ENCODE results near the gene LAS1L. TPM values are rescaled to one million over a fixed set of nuclear protein-coding genes. Genes with fewer than 3 reads are reported as not detected.
"Not testable (repeated sequence)": the region's sequence is repeated elsewhere in the genome, so short reads cannot be mapped to it uniquely, and the experiment has no call there.

The LAS1L gene
- total RNA-seq, 1 donor from 2014 or later, result 46.8 TPM

DNA sequence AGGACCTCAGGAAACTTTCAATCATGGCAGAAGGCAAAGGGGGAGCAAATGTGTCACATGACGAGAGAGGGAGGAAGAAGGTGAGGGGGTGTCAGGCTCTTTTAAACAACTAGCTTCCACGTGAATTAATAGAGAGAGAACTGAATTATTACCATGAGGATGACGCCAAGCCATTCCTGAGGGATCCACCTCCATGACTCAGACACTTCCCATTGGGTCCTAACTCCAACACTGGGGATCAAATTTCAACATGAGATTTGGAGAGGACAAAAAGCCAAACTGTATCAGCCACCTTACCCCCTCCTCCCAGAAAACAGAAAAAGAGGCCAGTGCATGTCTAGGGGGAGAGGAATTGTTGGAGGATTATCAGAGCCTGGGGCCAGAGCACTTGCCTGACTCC lies 40.4 kb upstream of the LAS1L start:
- H3K9me3 Mint-ChIP-seq, result peaks cover 3% of the 10 kb centered on the region
- no peak for DNase-seq (ENCODE audit: low spot score in 2 of 2, unreplicated experiment in 2 of 2)
- peaks cover 2% of the 10 kb centered on the region for H3K4me1 Mint-ChIP-seq
- H3K27me3 Mint-ChIP-seq (ENCODE audit: low read depth), result peaks cover 2% of the 10 kb centered on the region
- H3K4me3 Mint-ChIP-seq, result no peak overlapping the region
- TF ChIP-seq, protein P1, sequence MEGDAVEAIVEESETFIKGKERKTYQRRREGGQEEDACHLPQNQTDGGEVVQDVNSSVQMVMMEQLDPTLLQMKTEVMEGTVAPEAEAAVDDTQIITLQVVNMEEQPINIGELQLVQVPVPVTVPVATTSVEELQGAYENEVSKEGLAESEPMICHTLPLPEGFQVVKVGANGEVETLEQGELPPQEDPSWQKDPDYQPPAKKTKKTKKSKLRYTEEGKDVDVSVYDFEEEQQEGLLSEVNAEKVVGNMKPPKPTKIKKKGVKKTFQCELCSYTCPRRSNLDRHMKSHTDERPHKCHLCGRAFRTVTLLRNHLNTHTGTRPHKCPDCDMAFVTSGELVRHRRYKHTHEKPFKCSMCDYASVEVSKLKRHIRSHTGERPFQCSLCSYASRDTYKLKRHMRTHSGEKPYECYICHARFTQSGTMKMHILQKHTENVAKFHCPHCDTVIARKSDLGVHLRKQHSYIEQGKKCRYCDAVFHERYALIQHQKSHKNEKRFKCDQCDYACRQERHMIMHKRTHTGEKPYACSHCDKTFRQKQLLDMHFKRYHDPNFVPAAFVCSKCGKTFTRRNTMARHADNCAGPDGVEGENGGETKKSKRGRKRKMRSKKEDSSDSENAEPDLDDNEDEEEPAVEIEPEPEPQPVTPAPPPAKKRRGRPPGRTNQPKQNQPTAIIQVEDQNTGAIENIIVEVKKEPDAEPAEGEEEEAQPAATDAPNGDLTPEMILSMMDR (IDR thresholded peaks at IDR 0.05; ENCODE audit: unreplicated experiment), result no peak
- H3K36me3 Mint-ChIP-seq, result no peaks in the 10 kb centered on the region
- no peak overlapping the region for H3K27ac Mint-ChIP-seq

DNA sequence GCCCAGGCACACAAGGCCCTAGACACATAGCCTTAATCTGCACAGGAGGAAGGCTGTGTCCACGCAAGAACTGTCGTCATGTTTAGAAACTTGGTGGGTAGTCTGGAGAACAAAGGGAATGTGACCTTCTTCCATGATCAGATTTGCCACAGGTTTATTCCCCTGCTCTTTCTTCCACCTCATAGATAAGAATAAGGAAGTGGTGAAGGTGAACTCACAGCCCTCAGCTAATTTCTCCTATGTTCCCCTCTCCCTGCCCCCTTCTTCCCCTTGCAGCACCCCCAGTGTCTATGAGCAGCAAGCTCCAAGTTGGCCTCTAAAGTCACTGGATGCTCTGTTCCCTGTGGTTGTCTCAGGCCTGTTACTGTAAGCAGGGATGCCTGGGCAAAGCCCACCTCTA lies 39.8 kb upstream of the LAS1L start:
- Mint-ChIP-seq H3K27ac (no peak overlapping the region), H3K9me3 (no peaks in the 10 kb centered on the region), H3K27me3 (ENCODE audit: low read depth) (no peaks in the 10 kb centered on the region), H3K4me1 (peaks cover 2% of the 10 kb centered on the region), H3K36me3 (no peaks in the 10 kb centered on the region), H3K4me3 (no peak overlapping the region)
- DNase-seq (ENCODE audit: low spot score in 2 of 2, unreplicated experiment in 2 of 2), result no peak
- TF ChIP-seq, protein P1 (IDR thresholded peaks at IDR 0.05; ENCODE audit: unreplicated experiment), result no peak

DNA sequence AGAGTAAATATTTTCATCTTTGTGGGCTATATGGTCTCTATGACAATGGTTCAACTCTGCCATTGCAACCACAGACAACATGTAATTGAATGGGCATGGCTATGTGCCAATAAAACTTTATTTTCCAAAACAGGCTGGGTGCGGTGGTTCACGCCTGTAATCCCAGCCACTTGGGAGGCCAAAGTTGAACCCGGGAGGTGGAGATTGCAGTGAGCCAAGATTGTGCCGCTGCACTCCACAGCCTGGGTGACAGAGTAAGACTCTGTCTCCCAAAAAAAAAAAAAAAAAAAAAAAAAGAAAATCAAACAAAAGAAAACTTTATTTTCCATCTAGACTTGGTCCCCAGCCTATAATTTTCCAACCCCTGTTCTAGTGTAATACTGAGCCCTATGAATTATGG lies 38.4 kb upstream of the LAS1L start:
- H3K9me3 Mint-ChIP-seq, result peaks cover 2% of the 10 kb centered on the region
- H3K4me1 Mint-ChIP-seq, result peaks cover 2% of the 10 kb centered on the region
- TF ChIP-seq, protein P1 (IDR thresholded peaks at IDR 0.05; ENCODE audit: unreplicated experiment), result no peak
- H3K27ac Mint-ChIP-seq, result no peak overlapping the region
- no peaks in the 10 kb centered on the region for H3K36me3 Mint-ChIP-seq
- no peak for DNase-seq (ENCODE audit: low spot score in 2 of 2, unreplicated experiment in 2 of 2)
- H3K4me3 Mint-ChIP-seq, result no peak overlapping the region
- no peaks in the 10 kb centered on the region for H3K27me3 Mint-ChIP-seq (ENCODE audit: low read depth)

DNA sequence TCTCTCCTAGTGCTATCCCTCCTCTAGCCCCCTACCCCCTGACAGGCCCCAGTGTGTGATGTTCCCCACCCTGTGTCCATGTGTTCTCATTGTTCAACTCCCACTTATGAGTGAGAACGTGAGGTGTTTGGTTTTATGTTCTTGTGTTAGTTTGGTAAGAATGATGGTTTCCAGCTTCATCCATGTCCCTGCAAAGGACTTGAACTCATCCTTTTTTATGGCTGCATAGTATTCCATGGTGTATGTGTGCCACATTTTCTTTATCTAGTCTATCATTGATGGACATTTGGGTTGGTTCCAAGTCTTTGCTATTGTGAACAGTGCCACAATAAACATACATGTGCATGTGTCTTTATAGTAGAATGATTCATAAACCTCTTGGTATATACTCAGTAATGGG lies 28.3 kb upstream of the LAS1L start:
- H3K4me3 Mint-ChIP-seq; DNase-seq (ENCODE audit: low spot score in 2 of 2, unreplicated experiment in 2 of 2); H3K27me3 Mint-ChIP-seq (ENCODE audit: low read depth); H3K4me1 Mint-ChIP-seq; H3K27ac Mint-ChIP-seq; H3K36me3 Mint-ChIP-seq: not testable (repeated sequence)
- peaks cover 40% of the 10 kb centered on the region for H3K9me3 Mint-ChIP-seq

DNA sequence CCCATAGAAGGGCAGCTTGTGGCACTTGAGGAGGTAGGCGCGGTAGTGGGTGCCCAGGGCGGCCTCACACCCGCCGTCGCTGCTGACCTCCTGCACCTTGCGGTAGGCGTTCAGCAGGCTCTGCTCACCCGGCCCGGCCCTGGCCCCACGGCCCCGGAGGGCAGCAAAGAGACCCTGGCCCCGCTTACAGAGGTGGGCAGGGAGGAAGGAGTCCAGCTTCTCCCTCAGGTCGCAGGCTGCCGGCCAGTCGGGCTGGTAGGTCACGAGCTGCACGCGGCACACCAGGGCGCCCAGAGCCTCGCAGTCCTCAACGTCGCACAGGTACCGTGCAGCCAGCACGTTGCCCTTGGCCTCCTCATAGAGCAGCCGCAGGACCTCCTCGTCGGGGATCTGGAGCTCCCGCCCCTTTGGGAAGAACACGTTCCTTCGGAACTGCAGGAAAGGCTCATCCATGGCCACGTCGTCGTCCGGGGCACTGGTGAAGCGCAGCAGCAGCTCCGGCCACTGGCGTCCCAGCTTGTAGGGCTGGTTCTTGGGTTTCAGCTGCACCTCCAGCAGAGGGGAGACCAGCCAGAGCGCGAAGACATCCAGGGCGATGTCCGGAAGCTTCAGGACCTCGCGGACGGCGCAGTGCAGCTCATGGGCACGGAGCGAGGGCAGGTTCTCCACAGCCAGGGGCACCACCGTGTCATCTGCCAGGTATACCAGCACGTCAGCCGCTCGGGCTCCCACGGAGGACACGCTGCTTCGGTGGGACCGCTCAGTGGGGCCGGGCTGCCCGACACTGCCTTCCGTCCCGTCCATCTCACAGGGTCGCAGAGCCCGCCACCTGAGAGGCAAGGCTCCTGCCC lies 17.1 kb upstream of the LAS1L start:
- no peak for DNase-seq (ENCODE audit: low spot score in 2 of 2, unreplicated experiment in 2 of 2)
- Mint-ChIP-seq H3K27me3 (ENCODE audit: low read depth) (no peaks in the 10 kb centered on the region), H3K4me1 (no peaks in the 10 kb centered on the region), H3K9me3 (peaks cover 17% of the 10 kb centered on the region), H3K4me3 (no peak overlapping the region), H3K27ac (no peak overlapping the region), H3K36me3 (no peaks in the 10 kb centered on the region)
- TF ChIP-seq, protein P1 (IDR thresholded peaks at IDR 0.05; ENCODE audit: unreplicated experiment), result no peak

DNA sequence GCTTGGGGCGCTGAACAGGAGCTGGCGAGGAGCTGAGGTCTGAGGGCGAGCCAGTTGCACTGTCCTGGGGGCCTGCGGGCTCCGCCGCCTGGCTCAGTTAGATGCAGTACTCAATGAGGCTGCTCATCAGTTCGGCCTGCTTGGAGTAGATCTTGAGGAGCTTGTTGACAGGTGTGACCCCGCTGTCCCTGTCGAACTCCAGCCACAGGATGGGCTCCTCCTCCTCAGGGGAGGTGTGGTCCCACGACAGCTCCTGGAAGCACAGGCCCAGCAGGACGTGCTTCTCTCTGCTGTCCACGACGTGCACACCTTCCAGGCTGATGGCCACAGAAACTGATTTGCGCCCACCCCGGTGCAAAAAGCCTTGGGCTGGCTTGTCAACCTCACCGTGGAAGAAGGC lies 16.5 kb upstream of the LAS1L start:
- no peak for DNase-seq (ENCODE audit: low spot score in 2 of 2, unreplicated experiment in 2 of 2)
- Mint-ChIP-seq H3K4me1 (no peaks in the 10 kb centered on the region), H3K4me3 (no peak overlapping the region), H3K27me3 (ENCODE audit: low read depth) (no peaks in the 10 kb centered on the region), H3K36me3 (no peaks in the 10 kb centered on the region), H3K9me3 (peaks cover 18% of the 10 kb centered on the region), H3K27ac (no peak overlapping the region)
- TF ChIP-seq, protein P1 (IDR thresholded peaks at IDR 0.05; ENCODE audit: unreplicated experiment), result no peak

Data from mesothelial cell of epicardium (in vitro differentiated cells).